Measurements from ENCODE around the gene BUB3. TPM values are rescaled to one million over a fixed set of nuclear protein-coding genes. Genes with fewer than 3 reads are reported as not detected.
"Not testable (repeated sequence)": the region's sequence is repeated elsewhere in the genome, so short reads cannot be mapped to it uniquely, and the experiment has no call there.

The BUB3 gene
- total and polyA plus RNA-seq, 4 donors, result 40.6 to 61.4 (median 48.4) TPM

- no peaks in the 10 kb centered on the region for H3K27me3 ChIP-seq (ENCODE audit: control insufficient read depth in 1 of 2, insufficient read depth in 2 of 2, low read length in 1 of 2)
- 67 to 72% methylated on average over 9 of the region's 9 CpGs for WGBS, 2 donors
- intact Hi-C loops (cut with DNase I), result no loop called here
- no peaks in the 10 kb centered on the region for H3K9me3 ChIP-seq (ENCODE audit: control insufficient read depth, low read length)
- no peak overlapping the region for H3K4me3 ChIP-seq (ENCODE audit: low read length in 2 of 2)
- H3K27ac ChIP-seq (ENCODE audit: low read depth in 1 of 2, low read length in 2 of 2), result no peak overlapping the region
- H3K36me3 ChIP-seq (ENCODE audit: control insufficient read depth in 1 of 2, insufficient read depth in 2 of 2, low read length in 1 of 2), result peaks cover 0 to 4% of the 10 kb centered on the region in 2 donors
- no peak for ATAC-seq (ENCODE audit: low FRiP score)
- no peaks in the 10 kb centered on the region for H3K4me1 ChIP-seq (ENCODE audit: control insufficient read depth in 1 of 2, insufficient read depth in 2 of 2, low read length in 2 of 2)
- no peak for DNase-seq
Observed at GRCh38 chr10:123175389-123176387, 21.5 kb downstream of the BUB3 start.

GRCh38 chr10:123178390-123178789 is 24.2 kb downstream of the BUB3 start:
- H3K4me1 ChIP-seq (ENCODE audit: control insufficient read depth in 1 of 2, insufficient read depth in 2 of 2, low read length in 2 of 2); H3K36me3 ChIP-seq (ENCODE audit: control insufficient read depth in 1 of 2, insufficient read depth in 2 of 2, low read length in 1 of 2); H3K27ac ChIP-seq (ENCODE audit: low read depth in 1 of 2, low read length in 2 of 2); H3K4me3 ChIP-seq (ENCODE audit: low read length in 2 of 2); intact Hi-C loops (cut with DNase I); ATAC-seq (ENCODE audit: low FRiP score); DNase-seq; H3K27me3 ChIP-seq (ENCODE audit: control insufficient read depth in 1 of 2, insufficient read depth in 2 of 2, low read length in 1 of 2); H3K9me3 ChIP-seq (ENCODE audit: control insufficient read depth, low read length): not testable (repeated sequence)
- 96 to 97% methylated on average over 4 of the region's 4 CpGs for WGBS, 2 donors

- Histone ChIP-seq H3K36me3 (ENCODE audit: control insufficient read depth in 1 of 2, insufficient read depth in 2 of 2, low read length in 1 of 2) (peaks cover 0 to 5% of the 10 kb centered on the region in 2 donors), H3K4me3 (ENCODE audit: low read length in 2 of 2) (no peak overlapping the region), H3K27ac (ENCODE audit: low read depth in 1 of 2, low read length in 2 of 2) (no peak overlapping the region), H3K27me3 (ENCODE audit: control insufficient read depth in 1 of 2, insufficient read depth in 2 of 2, low read length in 1 of 2) (no peaks in the 10 kb centered on the region), H3K4me1 (ENCODE audit: control insufficient read depth in 1 of 2, insufficient read depth in 2 of 2, low read length in 2 of 2) (no peaks in the 10 kb centered on the region), H3K9me3 (ENCODE audit: control insufficient read depth, low read length) (no peaks in the 10 kb centered on the region)
- 93 to 94% methylated on average over 7 of the region's 7 CpGs for WGBS, 2 donors
- intact Hi-C loops (cut with DNase I), result no loop called here
- DNase-seq, result no peak
- no peak for ATAC-seq (ENCODE audit: low FRiP score)
Observed at GRCh38 chr10:123180101-123181090, 26.2 kb downstream of the BUB3 start.

GRCh38 chr10:123183724-123184123 is 29.5 kb downstream of the BUB3 start:
- Histone ChIP-seq H3K4me1 (ENCODE audit: control insufficient read depth in 1 of 2, insufficient read depth in 2 of 2, low read length in 2 of 2) (no peaks in the 10 kb centered on the region), H3K27me3 (ENCODE audit: control insufficient read depth in 1 of 2, insufficient read depth in 2 of 2, low read length in 1 of 2) (no peaks in the 10 kb centered on the region), H3K27ac (ENCODE audit: low read depth in 1 of 2, low read length in 2 of 2) (no peak overlapping the region), H3K36me3 (ENCODE audit: control insufficient read depth in 1 of 2, insufficient read depth in 2 of 2, low read length in 1 of 2) (peaks cover 6% of the 10 kb centered on the region in 2 donors), H3K9me3 (ENCODE audit: control insufficient read depth, low read length) (no peaks in the 10 kb centered on the region), H3K4me3 (ENCODE audit: low read length in 2 of 2) (no peak overlapping the region)
- WGBS, 2 donors, result 97 to 98% methylated on average over 2 of the region's 2 CpGs
- no peak for DNase-seq
- no peak for ATAC-seq (ENCODE audit: low FRiP score)
- intact Hi-C loops (cut with DNase I), result no loop called here

GRCh38 chr10:123187781-123188180 is 33.6 kb downstream of the BUB3 start:
- H3K27ac ChIP-seq (ENCODE audit: low read depth in 1 of 2, low read length in 2 of 2), result no peak overlapping the region
- DNase-seq (no peak), ATAC-seq (ENCODE audit: low FRiP score) (no peak)
- H3K27me3 ChIP-seq (ENCODE audit: control insufficient read depth in 1 of 2, insufficient read depth in 2 of 2, low read length in 1 of 2), result no peaks in the 10 kb centered on the region
- H3K9me3 ChIP-seq (ENCODE audit: control insufficient read depth, low read length), result no peaks in the 10 kb centered on the region
- 97% methylated on average over 5 of the region's 5 CpGs for WGBS, 2 donors
- H3K36me3 ChIP-seq (ENCODE audit: control insufficient read depth in 1 of 2, insufficient read depth in 2 of 2, low read length in 1 of 2), result peaks cover 6% of the 10 kb centered on the region in 2 donors
- H3K4me3 ChIP-seq (ENCODE audit: low read length in 2 of 2), result no peak overlapping the region
- no peaks in the 10 kb centered on the region for H3K4me1 ChIP-seq (ENCODE audit: control insufficient read depth in 1 of 2, insufficient read depth in 2 of 2, low read length in 2 of 2)
- intact Hi-C loops (cut with DNase I), result no loop called here

GRCh38 chr10:123191886-123192285 is 37.7 kb downstream of the BUB3 start:
- Histone ChIP-seq H3K27ac (ENCODE audit: low read depth in 1 of 2, low read length in 2 of 2) (no peak overlapping the region), H3K4me1 (ENCODE audit: control insufficient read depth in 1 of 2, insufficient read depth in 2 of 2, low read length in 2 of 2) (no peaks in the 10 kb centered on the region), H3K4me3 (ENCODE audit: low read length in 2 of 2) (no peak overlapping the region), H3K36me3 (ENCODE audit: control insufficient read depth in 1 of 2, insufficient read depth in 2 of 2, low read length in 1 of 2) (peaks cover 0 to 1% of the 10 kb centered on the region in 2 donors), H3K27me3 (ENCODE audit: control insufficient read depth in 1 of 2, insufficient read depth in 2 of 2, low read length in 1 of 2) (no peaks in the 10 kb centered on the region), H3K9me3 (ENCODE audit: control insufficient read depth, low read length) (no peaks in the 10 kb centered on the region)
- intact Hi-C loops (cut with DNase I), result no loop called here
- DNase-seq, result no peak
- 87 to 92% methylated on average over 8 of the region's 8 CpGs for WGBS, 2 donors
- ATAC-seq (ENCODE audit: low FRiP score), result no peak

GRCh38 chr10:123194056-123194455 is 39.9 kb downstream of the BUB3 start:
- Histone ChIP-seq H3K27me3 (ENCODE audit: control insufficient read depth in 1 of 2, insufficient read depth in 2 of 2, low read length in 1 of 2) (no peaks in the 10 kb centered on the region), H3K36me3 (ENCODE audit: control insufficient read depth in 1 of 2, insufficient read depth in 2 of 2, low read length in 1 of 2) (no peaks in the 10 kb centered on the region), H3K27ac (ENCODE audit: low read depth in 1 of 2, low read length in 2 of 2) (no peak overlapping the region), H3K4me1 (ENCODE audit: control insufficient read depth in 1 of 2, insufficient read depth in 2 of 2, low read length in 2 of 2) (no peaks in the 10 kb centered on the region), H3K4me3 (ENCODE audit: low read length in 2 of 2) (no peak overlapping the region), H3K9me3 (ENCODE audit: control insufficient read depth, low read length) (no peaks in the 10 kb centered on the region)
- intact Hi-C loops (cut with DNase I), result no loop called here
- no peak for ATAC-seq (ENCODE audit: low FRiP score)
- 94 to 95% methylated on average over 9 of the region's 9 CpGs for WGBS, 2 donors
- no peak for DNase-seq

- no peak overlapping the region for H3K4me3 ChIP-seq (ENCODE audit: low read length in 2 of 2)
- H3K9me3 ChIP-seq (ENCODE audit: control insufficient read depth, low read length), result no peaks in the 10 kb centered on the region
- no peaks in the 10 kb centered on the region for H3K4me1 ChIP-seq (ENCODE audit: control insufficient read depth in 1 of 2, insufficient read depth in 2 of 2, low read length in 2 of 2)
- H3K27ac ChIP-seq (ENCODE audit: low read depth in 1 of 2, low read length in 2 of 2), result no peak overlapping the region
- 71 to 75% methylated on average over 6 of the region's 6 CpGs for WGBS, 2 donors
- H3K36me3 ChIP-seq (ENCODE audit: control insufficient read depth in 1 of 2, insufficient read depth in 2 of 2, low read length in 1 of 2), result no peaks in the 10 kb centered on the region
- no peaks in the 10 kb centered on the region for H3K27me3 ChIP-seq (ENCODE audit: control insufficient read depth in 1 of 2, insufficient read depth in 2 of 2, low read length in 1 of 2)
- ATAC-seq (ENCODE audit: low FRiP score), result no peak
- DNase-seq, result no peak
- intact Hi-C loops (cut with DNase I), result no loop called here
Observed at GRCh38 chr10:123200531-123200930, 46.3 kb downstream of the BUB3 start.
